Fibroblast of mammary gland (primary cell): ENCODE measurements around the gene CSTPP1.

Source experiments
- DNase-seq: peaks from one replicate; pipeline ENCODE4 v3.0.0-alpha.2; 2010; ENCODE audit warnings: low read depth
- H3K4me3 ChIP-seq: 2 replicates; pipeline ENCODE4 v1.5.1; 2011; ENCODE audit warnings: low read depth, mild to moderate bottlenecking, low read length, moderate library complexity; ENCODE audit not compliant: control insufficient read depth
- TF ChIP-seq, protein P1 (sequence below): conservative IDR thresholded peaks from 2 replicates; pipeline ENCODE4 v1.5.1; 2011; ENCODE audit warnings: low read depth, low read length, inconsistent platforms; ENCODE audit not compliant: control insufficient read depth, insufficient read depth

Gene CSTPP1

DNA sequence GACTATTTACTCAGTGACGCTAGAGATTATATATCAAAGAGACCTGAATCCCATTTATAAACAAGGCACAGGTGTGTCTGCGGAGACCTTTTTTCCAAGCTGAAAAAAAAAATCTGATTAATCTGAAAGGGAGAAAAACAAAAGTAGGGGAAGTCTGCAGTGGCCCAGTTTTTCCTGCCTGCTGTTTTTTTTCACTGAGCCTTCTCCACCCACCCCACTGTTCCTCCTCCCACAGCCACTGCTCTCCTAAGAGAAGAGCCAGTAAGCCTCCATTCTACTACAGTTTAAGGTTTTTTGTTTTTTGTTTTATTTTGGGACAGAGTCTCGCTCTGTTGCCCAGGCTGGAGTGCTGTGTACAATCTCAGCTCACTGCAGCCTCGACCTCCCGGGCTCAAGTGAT lies 221.7 kb downstream of the CSTPP1 start:
- TF ChIP-seq, protein P1, sequence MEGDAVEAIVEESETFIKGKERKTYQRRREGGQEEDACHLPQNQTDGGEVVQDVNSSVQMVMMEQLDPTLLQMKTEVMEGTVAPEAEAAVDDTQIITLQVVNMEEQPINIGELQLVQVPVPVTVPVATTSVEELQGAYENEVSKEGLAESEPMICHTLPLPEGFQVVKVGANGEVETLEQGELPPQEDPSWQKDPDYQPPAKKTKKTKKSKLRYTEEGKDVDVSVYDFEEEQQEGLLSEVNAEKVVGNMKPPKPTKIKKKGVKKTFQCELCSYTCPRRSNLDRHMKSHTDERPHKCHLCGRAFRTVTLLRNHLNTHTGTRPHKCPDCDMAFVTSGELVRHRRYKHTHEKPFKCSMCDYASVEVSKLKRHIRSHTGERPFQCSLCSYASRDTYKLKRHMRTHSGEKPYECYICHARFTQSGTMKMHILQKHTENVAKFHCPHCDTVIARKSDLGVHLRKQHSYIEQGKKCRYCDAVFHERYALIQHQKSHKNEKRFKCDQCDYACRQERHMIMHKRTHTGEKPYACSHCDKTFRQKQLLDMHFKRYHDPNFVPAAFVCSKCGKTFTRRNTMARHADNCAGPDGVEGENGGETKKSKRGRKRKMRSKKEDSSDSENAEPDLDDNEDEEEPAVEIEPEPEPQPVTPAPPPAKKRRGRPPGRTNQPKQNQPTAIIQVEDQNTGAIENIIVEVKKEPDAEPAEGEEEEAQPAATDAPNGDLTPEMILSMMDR: no peak
- no peak overlapping the region for H3K4me3 ChIP-seq
- no peak for DNase-seq

DNA sequence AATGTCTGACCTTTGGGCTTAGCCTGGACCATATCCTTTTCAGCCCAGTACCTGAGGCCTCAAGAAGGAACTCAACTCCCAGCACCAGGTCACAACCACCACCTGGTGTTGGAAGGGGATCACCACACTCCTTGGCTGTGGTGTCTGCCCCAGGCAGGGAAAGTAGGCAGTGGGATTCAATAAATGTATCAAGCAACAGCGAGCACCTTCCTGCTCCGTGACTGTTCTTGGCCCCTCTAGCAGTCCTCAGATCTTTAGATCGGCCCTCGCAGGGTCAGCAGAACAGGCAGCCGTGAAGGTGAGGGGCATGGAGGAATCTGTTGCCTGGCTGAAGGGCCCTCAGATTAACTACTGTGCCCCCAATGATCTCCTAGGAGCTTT lies 224.2 kb downstream of the CSTPP1 start:
- H3K4me3 ChIP-seq: no peak overlapping the region
- DNase-seq: no peak
- TF ChIP-seq, protein P1: no peak

DNA sequence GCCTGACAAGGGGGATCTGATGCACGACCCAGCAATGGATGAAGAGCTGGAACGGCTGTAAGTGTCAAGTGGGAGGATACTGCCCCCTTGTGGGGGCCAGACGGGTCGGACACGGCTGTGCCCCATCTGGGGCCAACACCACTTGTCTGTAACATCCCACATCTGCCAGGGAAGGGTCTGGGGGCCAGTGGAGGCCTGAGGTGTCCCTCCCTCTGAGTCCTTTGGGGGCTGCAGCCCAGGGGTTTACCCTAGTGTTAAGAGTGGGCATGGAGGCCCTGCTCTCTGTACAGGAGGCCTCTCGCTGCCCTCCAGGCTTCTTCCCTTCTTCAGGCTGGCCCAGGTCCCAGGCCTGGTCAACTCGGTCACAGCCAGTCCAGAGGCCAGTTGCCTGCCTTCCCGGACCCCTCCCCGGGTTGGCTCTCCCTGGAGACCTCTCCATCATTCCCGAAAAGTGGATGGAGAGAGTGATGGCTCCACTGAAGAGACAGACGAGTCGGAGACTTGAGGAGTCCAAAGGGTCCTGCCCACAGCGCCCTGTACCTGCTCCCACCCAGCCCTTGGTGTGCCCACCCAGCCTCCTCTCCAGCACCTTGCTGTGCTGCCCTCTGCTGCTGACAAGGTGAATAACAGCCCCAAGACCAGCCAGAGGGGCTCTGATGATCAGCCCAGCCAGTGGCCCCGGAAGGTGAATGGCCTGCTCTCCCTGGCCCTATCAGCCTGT lies 224.7 kb downstream of the CSTPP1 start:
- TF ChIP-seq, protein P1: peak; percentile 89
- peak; percentile 72 for DNase-seq
- H3K4me3 ChIP-seq: no peak overlapping the region

DNA sequence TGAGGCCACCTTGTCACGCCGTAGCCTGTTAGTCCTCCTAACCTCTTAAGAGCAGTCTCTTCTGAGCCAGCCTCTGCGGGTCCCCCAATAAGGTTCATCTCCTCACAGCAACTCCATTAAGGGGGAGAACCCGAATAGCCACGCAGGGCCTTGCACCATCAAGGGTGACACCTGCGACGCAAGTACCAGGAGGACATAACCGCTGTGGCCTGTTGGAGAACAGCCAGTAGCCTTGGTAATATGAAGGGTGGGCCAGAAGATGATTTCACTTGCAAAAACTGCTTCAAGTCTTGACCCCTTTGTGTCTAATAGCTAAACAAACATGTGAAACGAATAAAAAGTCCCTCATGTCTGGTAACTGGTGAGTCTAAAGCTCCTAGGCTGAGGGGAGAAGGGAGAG lies 225.3 kb downstream of the CSTPP1 start:
- H3K4me3 ChIP-seq: no peak overlapping the region
- DNase-seq: peak; percentile 25
- TF ChIP-seq, protein P1: no peak

DNA sequence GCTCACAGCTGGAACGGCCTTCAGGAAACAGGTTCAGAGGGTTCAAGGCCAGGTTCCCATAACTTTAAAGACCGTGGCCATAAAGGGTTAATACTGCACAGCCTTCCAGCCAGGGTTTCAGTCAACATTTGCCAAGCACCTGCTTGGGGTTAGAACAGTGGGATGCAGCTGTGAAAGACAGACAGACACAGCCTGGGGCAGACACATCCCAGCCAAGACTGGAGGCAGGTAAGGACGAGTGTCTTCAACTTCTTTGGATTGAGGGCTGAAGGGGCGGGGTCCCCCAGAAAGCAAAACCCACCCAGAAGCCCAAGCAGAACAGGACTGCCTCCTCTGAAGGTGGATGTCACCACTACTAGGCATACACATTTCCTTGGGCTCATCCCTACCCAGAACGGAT lies 225.9 kb downstream of the CSTPP1 start:
- H3K4me3 ChIP-seq: no peak overlapping the region
- no peak for DNase-seq
- TF ChIP-seq, protein P1: no peak

DNA sequence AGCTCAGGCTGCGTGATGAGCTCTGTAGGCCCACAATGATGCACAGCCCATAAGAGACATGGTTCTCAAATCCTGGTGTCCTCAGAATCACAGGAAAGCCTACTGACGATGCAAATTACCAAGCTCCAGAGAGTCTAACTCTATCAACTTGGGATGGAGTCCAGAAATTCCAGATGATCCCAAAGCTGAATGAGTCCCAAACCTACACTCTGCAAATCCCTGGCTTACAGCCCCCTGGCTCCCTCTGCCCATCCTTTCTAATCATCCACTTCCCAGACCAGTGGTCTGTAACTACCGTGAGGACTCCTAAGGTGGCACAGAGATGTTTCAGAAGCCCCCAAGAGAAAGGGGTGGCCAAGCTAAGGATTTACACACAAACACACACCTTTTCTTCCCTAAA lies 226.6 kb downstream of the CSTPP1 start:
- TF ChIP-seq, protein P1: no peak
- H3K4me3 ChIP-seq: no peak overlapping the region
- no peak for DNase-seq
